Stomach (tissue), 9 donors: Measurements from ENCODE around the gene RIC1. TPM values are rescaled to one million over a fixed set of nuclear protein-coding genes. Genes with fewer than 3 reads are reported as not detected.

Experiments
- DNase-seq, 2 donors: peaks; one replicate each; pipeline versions ENCODE4 v3.0.0 to v3.0.0-alpha.2; 2013 to 2019
- H3K27ac ChIP-seq, 5 donors: fragments of 200-600 bp in 4 of 5; sonication (generic) in 4 of 5; one replicate each; pipeline ENCODE4 v1.5.1; 2013 to 2019; ENCODE audit warnings: mild to moderate bottlenecking in 1 of 5, moderate library complexity in 1 of 5
- H3K27me3 ChIP-seq, 3 donors: fragments of 200-600 bp; sonication (generic); one replicate each; pipeline ENCODE4 v1.5.1; 2017 to 2019; ENCODE audit warnings: mixed run types in 1 of 3
- H3K36me3 ChIP-seq, 4 donors: fragments of 200-600 bp; sonication (generic); 1 replicate in 3 of 4; 2 replicates in 1 of 4; pipeline ENCODE4 v1.5.1; 2016 to 2019
- H3K4me1 ChIP-seq, 4 donors: fragments of 200-600 bp; sonication (generic); one replicate each; pipeline ENCODE4 v1.5.1; 2016 to 2019
- H3K4me3 ChIP-seq, 4 donors: fragments of 200-600 bp; sonication (generic) in 3 of 4; one replicate each; pipeline ENCODE4 v1.5.1; 2016 to 2019; ENCODE audit warnings: mild to moderate bottlenecking in 1 of 4
- H3K9me3 ChIP-seq, 4 donors: fragments of 200-600 bp; sonication (generic); one replicate each; pipeline ENCODE4 v1.5.1; 2016 to 2019
- CTCF ChIP-seq, 7 experiments: fragments of 450-650 bp in 4 of 7; fragments of 200-600 bp in 3 of 7; sonication (generic) in 3 of 7; IDR thresholded peaks; one replicate each; pipeline ENCODE4 v1.5.1; 2016 to 2019; ENCODE audit warnings: antibody characterized with exemption in 7 of 7, control low read depth in 2 of 7, mild to moderate bottlenecking in 1 of 7
- EP300 ChIP-seq: sonication (generic); formaldehyde crosslinking; IDR thresholded peaks from one replicate; pipeline ENCODE4 v1.6.1; 2017; ENCODE audit warnings: antibody characterized with exemption
- POLR2A ChIP-seq, 4 donors: fragments of 450-650 bp; IDR thresholded peaks; one replicate each; pipeline ENCODE4 v1.6.1; 2016; ENCODE audit warnings: antibody characterized with exemption in 4 of 4, control low read depth in 2 of 4, mild to moderate bottlenecking in 1 of 4, moderate library complexity in 1 of 4
- POLR2AphosphoS5 ChIP-seq, 3 donors: sonication (generic); formaldehyde crosslinking; IDR thresholded peaks; one replicate each; pipeline ENCODE4 v1.6.1; 2016; ENCODE audit warnings: antibody characterized with exemption in 3 of 3
- WGBS, 5 donors: extraction: QIAGEN DNeasy Blood & Tissue Kit in 3 of 5; methylation state at CpG; one replicate each; pipeline versions ENCODE4 v1.1.5 to v1.1.7; 2013 to 2018; 5-methylcytosine and 5-hydroxymethylcytosine counted together
- intact Hi-C: fragments of 100-400 bp; cut with DNase I; formaldehyde crosslinking; loops from one replicate; pipeline ENCODE4 v1.15.1; 2023; ENCODE audit warnings: low total_unique reads
- polyA plus RNA-seq, 3 donors: library from polyadenylated mRNA; stranded (reverse); fragments of 200-250 nt; gene quantifications; one replicate each; pipeline ENCODE4 v1.2.3, GENCODE V29; 2013
- total RNA-seq, 5 donors: library from RNA; depleted of rRNA; stranded (reverse); fragments of >200 nt; gene quantifications; one replicate each; pipeline versions ENCODE4 v1.1.0 to v1.2.3, GENCODE V29; 2014 to 2016
- donor health status: healthy with polysubstance abuse.
- donor health status: Bipolar disorder and iron deficiency.
- donor health status: healthy.

Gene RIC1
- total and polyA plus RNA-seq, 8 donors: 3.2 to 67.9 (median 10.8) TPM

GRCh38 chr9:5629312-5630080 is 589 bp downstream of the RIC1 start:
- peak overlapping the region; percentile 97 to 99 (median 98) for H3K27ac ChIP-seq
- intact Hi-C loops: no loop called here
- H3K27me3 ChIP-seq: no peaks in the 10 kb centered on the region
- 0 to 1% (median 0%) methylated on average over 33 to 56 of the region's 56 CpGs for WGBS, 5 donors
- TF ChIP-seq POLR2A (IDR thresholded peaks at IDR 0.05): no peak
- TF ChIP-seq EP300: no peak
- no peak for TF ChIP-seq CTCF (IDR thresholded peaks at IDR 0.05)
- DNase-seq: peak; percentile 55 to 74
- no peaks in the 10 kb centered on the region for H3K9me3 ChIP-seq
- peak overlapping the region; percentile 84 to 99 (median 94) for H3K4me3 ChIP-seq
- no peaks in the 10 kb centered on the region for H3K36me3 ChIP-seq
- H3K4me1 ChIP-seq: peaks cover 24 to 77% (median 49%) of the 10 kb centered on the region in 4 donors

GRCh38 chr9:5630081-5630507 is 1.2 kb downstream of the RIC1 start:
- WGBS, 5 donors: 0 to 2% (median 1%) methylated on average over 6 of the region's 6 CpGs
- Histone ChIP-seq H3K4me1 (peaks cover 24 to 71% (median 49%) of the 10 kb centered on the region in 4 donors), H3K36me3 (no peaks in the 10 kb centered on the region)

GRCh38 chr9:5631026-5631425 is 2.1 kb downstream of the RIC1 start:
- Histone ChIP-seq H3K4me3 (peak overlapping the region in 1 of 4 donors; percentile 84), H3K27me3 (no peaks in the 10 kb centered on the region), H3K4me1 (peaks cover 24 to 61% (median 49%) of the 10 kb centered on the region in 4 donors), H3K27ac (no peak overlapping the region), H3K9me3 (peaks cover 0 to 9% (median 8%) of the 10 kb centered on the region in 4 donors), H3K36me3 (no peaks in the 10 kb centered on the region)
- 55 to 83% (median 73%) methylated on average over 1 of the region's 1 CpG for whole genome bisulfite sequencing, 5 donors
- intact Hi-C loops: no loop called here
- TF ChIP-seq POLR2A (IDR thresholded peaks at IDR 0.05): no peak
- no peak for TF ChIP-seq POLR2AphosphoS5 (IDR thresholded peaks at IDR 0.05)
- no peak for TF ChIP-seq CTCF (IDR thresholded peaks at IDR 0.05)
- no peak for TF ChIP-seq EP300
- DNase-seq: no peak

More at GRCh38 chr9:5630081-5630507, 1.2 kb downstream of the RIC1 start:
- Histone ChIP-seq H3K9me3 (peaks cover 0 to 3% (median 2%) of the 10 kb centered on the region in 4 donors), H3K4me3 (peak overlapping the region; percentile 84 to 99 (median 94)), H3K27ac (peak overlapping the region; percentile 97 to 99 (median 98)), H3K27me3 (no peaks in the 10 kb centered on the region)
- intact Hi-C loops: no loop called here
- no peak for TF ChIP-seq EP300
- TF ChIP-seq POLR2A (IDR thresholded peaks at IDR 0.05): no peak
- no peak for TF ChIP-seq POLR2AphosphoS5 (IDR thresholded peaks at IDR 0.05)
- TF ChIP-seq CTCF (IDR thresholded peaks at IDR 0.05): no peak
- DNase-seq: peak in 1 of 2 donors; percentile 67

GRCh38 chr9:5632540-5632939 is 3.6 kb downstream of the RIC1 start:
- TF ChIP-seq POLR2A (IDR thresholded peaks at IDR 0.05) (no peak), EP300 (no peak), CTCF (IDR thresholded peaks at IDR 0.05) (no peak), POLR2AphosphoS5 (IDR thresholded peaks at IDR 0.05) (no peak)

More at GRCh38 chr9:5632540-5632939, 3.6 kb downstream of the RIC1 start:
- Histone ChIP-seq H3K36me3 (peaks cover 0 to 11% (median 0%) of the 10 kb centered on the region in 4 donors), H3K27me3 (no peaks in the 10 kb centered on the region), H3K9me3 (peaks cover 0 to 9% (median 8%) of the 10 kb centered on the region in 4 donors), H3K4me1 (peaks cover 19 to 46% (median 36%) of the 10 kb centered on the region in 4 donors), H3K4me3 (no peak overlapping the region), H3K27ac (no peak overlapping the region)
- WGBS, 5 donors: 86 to 93% (median 88%) methylated on average over 3 of the region's 3 CpGs
- intact Hi-C loops: no loop called here
- no peak for DNase-seq
